ENCODE results near the gene OTOF. TPM values are rescaled to one million over a fixed set of nuclear protein-coding genes. Genes with fewer than 3 reads are reported as not detected.

Gene OTOF
- total and polyA plus RNA-seq, 2 of the 4 experiments (the other 2 are of a cell fraction), result 0.03 TPM; not detected in 1

DNA sequence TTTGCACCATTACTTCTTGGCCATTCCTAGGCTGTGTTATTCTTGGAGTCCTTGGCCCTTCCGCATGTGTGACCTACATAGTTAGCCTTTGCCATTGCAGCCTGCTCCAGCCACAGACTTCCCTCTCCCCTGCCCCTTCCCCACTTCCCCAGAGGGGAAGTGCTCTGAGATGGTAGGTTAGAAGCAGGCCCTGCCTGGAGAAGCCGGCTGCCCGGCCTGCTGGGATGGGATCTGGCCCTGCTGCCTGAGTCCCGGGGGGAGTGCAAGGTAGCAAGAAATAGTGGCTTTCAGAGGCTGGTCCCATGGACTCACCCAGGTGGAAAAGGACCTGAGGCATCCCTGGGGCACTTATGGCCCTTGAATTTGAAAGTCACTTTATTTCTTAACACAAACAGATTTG lies 28.4 kb upstream of the OTOF start:
- Histone ChIP-seq H3K4me2 (ENCODE audit: low read depth, low read length) (no peak overlapping the region), H3K14ac (replicated peaks; ENCODE audit: low read depth, low read length) (no peak overlapping the region), H3K18ac (ENCODE audit: low read depth, low read length) (no peak overlapping the region), H3K4me1 (ENCODE audit: control insufficient read depth, insufficient read depth, low read length) (no peaks in the 10 kb centered on the region), H3K36me3 (ENCODE audit: control insufficient read depth, insufficient read depth, low read length) (no peaks in the 10 kb centered on the region), H3K9me3 (ENCODE audit: control insufficient read depth, insufficient read depth, low read length) (peaks cover 2% of the 10 kb centered on the region; the same call in 1 of the 2 replicates), H3K79me1 (ENCODE audit: low read depth in 1 of 2, low read length in 2 of 2) (no peaks in the 10 kb centered on the region), H3K27me3 (ENCODE audit: control insufficient read depth, insufficient read depth, low read length) (peaks cover 67% of the 10 kb centered on the region), H2AFZ (replicated peaks; ENCODE audit: low read length, poor library complexity) (no peak overlapping the region), H2AK5ac (ENCODE audit: low read depth, low read length) (no peak overlapping the region), H2BK120ac (ENCODE audit: low read depth, low read length) (no peak overlapping the region), H3K9me1 (ENCODE audit: insufficient read depth, low read length) (no peaks in the 10 kb centered on the region), H3K27ac (ENCODE audit: insufficient read depth, low read length) (no peak overlapping the region), H3K4me3 (ENCODE audit: insufficient read depth, low read depth, low read length) (no peak overlapping the region), H3K56ac (ENCODE audit: extremely low read depth, insufficient read depth, low read length) (no peak overlapping the region), H4K5ac (ENCODE audit: low read depth, low read length) (no peak overlapping the region), H2BK15ac (ENCODE audit: low read depth, low read length) (no peak overlapping the region), H2AK9ac (replicated peaks; ENCODE audit: low read depth, low read length, poor library complexity) (no peak overlapping the region), H3K23ac (ENCODE audit: low read depth, low read length) (no peak overlapping the region), H2BK5ac (ENCODE audit: low read depth, low read length, poor library complexity, severe bottlenecking) (no peak overlapping the region), H2BK20ac (ENCODE audit: low read depth, low read length) (no peak overlapping the region), H3K4ac (ENCODE audit: low read depth, low read length) (no peak overlapping the region), H3K9ac (ENCODE audit: low read depth, low read length) (no peak overlapping the region), H4K20me1 (ENCODE audit: insufficient read depth, low read length) (no peaks in the 10 kb centered on the region), H4K91ac (ENCODE audit: insufficient read depth, low read depth, low read length) (no peak overlapping the region), H4K8ac (ENCODE audit: low read depth in 2 of 2, low read length in 2 of 2) (no peak overlapping the region)
- no CpG with 5 or more reads among the region's 4 CpGs for WGBS, 2 experiments (ENCODE audit: extremely low coverage in 2 of 2, insufficient read length in 1 of 2)
- intact Hi-C loops (cut with micrococcal nuclease), result no loop called here
- BruUV-seq (replicated peaks), result no TSS peak
- CTCF ChIA-PET, result no interaction called here
- POLR2A ChIA-PET (ENCODE audit: unreplicated experiment), result no interaction called here
- dilution Hi-C loops (cut with HindIII; ENCODE audit: low sequenced_read_pairs, unreplicated experiment), result no loop called here
- TF ChIP-seq RAD21 (IDR thresholded peaks at IDR 0.05; ENCODE audit: low read length), result no peak
- no peak for TF ChIP-seq MXI1 (IDR thresholded peaks at IDR 0.05; ENCODE audit: borderline replicate concordance, low read depth, low read length)
- TF ChIP-seq RCOR1 (IDR thresholded peaks at IDR 0.05; ENCODE audit: insufficient replicate concordance, low read length), result no peak
- TF ChIP-seq USF2 (IDR thresholded peaks at IDR 0.05; ENCODE audit: low read depth, low read length), result no peak
- TF ChIP-seq FOS (IDR thresholded peaks at IDR 0.05; ENCODE audit: low read depth, low read length), result no peak
- TF ChIP-seq NFE2L2 (IDR thresholded peaks at IDR 0.05; ENCODE audit: low read depth, low read length), result no peak
- TF ChIP-seq SMC3 (IDR thresholded peaks at IDR 0.05; ENCODE audit: low read depth, low read length), result no peak
- no peak for TF ChIP-seq BHLHE40 (IDR thresholded peaks at IDR 0.05; ENCODE audit: low read depth, low read length)
- no peak for TF ChIP-seq CHD1 (IDR thresholded peaks at IDR 0.05; ENCODE audit: low read depth, low read length)
- no peak for TF ChIP-seq MAFK (IDR thresholded peaks at IDR 0.05; ENCODE audit: low read depth, low read length)
- TF ChIP-seq POLR2A (IDR thresholded peaks at IDR 0.05; ENCODE audit: low read depth, low read length), result no peak
- in situ Hi-C loops (cut with MboI; ENCODE audit: low sequenced_read_pairs), result no loop called here
- ATAC-seq (ENCODE audit: low read depth) (no peak), DNase-seq (no peak)
